Ishikawa (cell line): Measurements from ENCODE around the gene CREB3L2.

Source experiments
- CEBPB ChIP-seq: IDR thresholded peaks from 2 replicates; pipeline ENCODE4 v1.6.1; 2012
- CREB1 ChIP-seq: IDR thresholded peaks from 2 replicates; pipeline ENCODE4 v1.6.1; 2012; ENCODE audit warnings: low read depth
- EGR1 ChIP-seq: IDR thresholded peaks from 2 replicates; pipeline ENCODE4 v1.6.1; 2012
- EP300 ChIP-seq: IDR thresholded peaks from 2 replicates; pipeline ENCODE4 v1.6.1; 2012; ENCODE audit warnings: borderline replicate concordance
- FOXM1 ChIP-seq: IDR thresholded peaks from 2 replicates; pipeline ENCODE4 v1.6.1; 2012; ENCODE audit warnings: low read depth, borderline replicate concordance
- MAX ChIP-seq: IDR thresholded peaks from 2 replicates; pipeline ENCODE4 v1.6.1; 2012
- NFIC ChIP-seq: IDR thresholded peaks from 2 replicates; pipeline ENCODE4 v1.6.1; 2012
- RAD21 ChIP-seq: IDR thresholded peaks from 2 replicates; pipeline ENCODE4 v1.6.1; 2012; ENCODE audit warnings: low read depth
- TAF1 ChIP-seq: IDR thresholded peaks from 2 replicates; pipeline ENCODE4 v1.6.1; 2012; ENCODE audit warnings: low read depth, mild to moderate bottlenecking
- TCF12 ChIP-seq: IDR thresholded peaks from 2 replicates; pipeline ENCODE4 v1.6.1; 2012; ENCODE audit warnings: low read depth
- TEAD4 ChIP-seq: IDR thresholded peaks from 2 replicates; pipeline ENCODE4 v1.6.1; 2012
- USF1 ChIP-seq: IDR thresholded peaks from 2 replicates; pipeline ENCODE4 v1.6.1; 2012
- YY1 ChIP-seq: IDR thresholded peaks from 2 replicates; pipeline ENCODE4 v1.6.1; 2012; ENCODE audit warnings: low read depth
- ZBTB7A ChIP-seq: IDR thresholded peaks from 2 replicates; pipeline ENCODE4 v1.6.1; 2012; ENCODE audit warnings: low read depth
- TF ChIP-seq, protein P1 (sequence below): IDR thresholded peaks from 2 replicates; pipeline ENCODE4 v1.6.1; 2012; ENCODE audit warnings: low read depth, mild to moderate bottlenecking

The CREB3L2 gene

DNA sequence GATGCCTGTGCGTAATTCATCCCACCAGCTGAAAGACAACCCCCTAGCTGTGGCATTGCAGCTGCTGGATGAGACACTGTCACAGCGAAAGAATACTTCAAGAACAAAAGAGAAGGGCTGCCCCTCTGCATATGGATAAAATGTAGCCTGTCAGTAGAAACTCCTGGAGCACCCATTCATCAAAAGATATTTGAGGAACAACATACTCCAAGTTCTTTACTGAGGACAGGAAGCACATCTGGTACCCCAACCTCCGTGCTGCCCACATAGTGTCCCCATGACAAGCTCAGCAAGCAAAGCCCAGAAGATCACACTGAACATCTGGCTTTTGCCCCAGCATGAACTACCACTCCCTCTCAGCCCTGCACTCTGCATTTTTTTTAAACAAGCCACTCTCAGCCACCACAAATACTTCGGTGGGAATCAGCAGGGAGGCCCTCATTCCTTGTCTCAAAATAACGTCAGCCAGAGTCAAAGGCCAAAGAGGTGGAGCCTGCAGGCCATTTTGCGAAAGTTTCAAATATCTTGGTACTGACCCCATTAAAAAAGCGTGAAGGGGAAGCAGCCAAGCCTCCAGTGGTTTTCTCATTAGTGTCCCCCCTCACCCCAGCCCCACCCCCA, 1.7 kb downstream of the CREB3L2 start:
- no peak for TF ChIP-seq TEAD4
- 0 out of 2 replicates have a peak, but pooled peaks have one; percentile 26 for TF ChIP-seq CREB1

GRCh38 chr7:137999496-138000080, 2.3 kb downstream of the CREB3L2 start:
- TF ChIP-seq RAD21 (no peak), YY1 (no peak), FOXM1 (no peak), NFIC (no peak), MAX (no peak), USF1 (no peak), TEAD4 (no peak), EGR1 (no peak)
- TF ChIP-seq, protein P1, sequence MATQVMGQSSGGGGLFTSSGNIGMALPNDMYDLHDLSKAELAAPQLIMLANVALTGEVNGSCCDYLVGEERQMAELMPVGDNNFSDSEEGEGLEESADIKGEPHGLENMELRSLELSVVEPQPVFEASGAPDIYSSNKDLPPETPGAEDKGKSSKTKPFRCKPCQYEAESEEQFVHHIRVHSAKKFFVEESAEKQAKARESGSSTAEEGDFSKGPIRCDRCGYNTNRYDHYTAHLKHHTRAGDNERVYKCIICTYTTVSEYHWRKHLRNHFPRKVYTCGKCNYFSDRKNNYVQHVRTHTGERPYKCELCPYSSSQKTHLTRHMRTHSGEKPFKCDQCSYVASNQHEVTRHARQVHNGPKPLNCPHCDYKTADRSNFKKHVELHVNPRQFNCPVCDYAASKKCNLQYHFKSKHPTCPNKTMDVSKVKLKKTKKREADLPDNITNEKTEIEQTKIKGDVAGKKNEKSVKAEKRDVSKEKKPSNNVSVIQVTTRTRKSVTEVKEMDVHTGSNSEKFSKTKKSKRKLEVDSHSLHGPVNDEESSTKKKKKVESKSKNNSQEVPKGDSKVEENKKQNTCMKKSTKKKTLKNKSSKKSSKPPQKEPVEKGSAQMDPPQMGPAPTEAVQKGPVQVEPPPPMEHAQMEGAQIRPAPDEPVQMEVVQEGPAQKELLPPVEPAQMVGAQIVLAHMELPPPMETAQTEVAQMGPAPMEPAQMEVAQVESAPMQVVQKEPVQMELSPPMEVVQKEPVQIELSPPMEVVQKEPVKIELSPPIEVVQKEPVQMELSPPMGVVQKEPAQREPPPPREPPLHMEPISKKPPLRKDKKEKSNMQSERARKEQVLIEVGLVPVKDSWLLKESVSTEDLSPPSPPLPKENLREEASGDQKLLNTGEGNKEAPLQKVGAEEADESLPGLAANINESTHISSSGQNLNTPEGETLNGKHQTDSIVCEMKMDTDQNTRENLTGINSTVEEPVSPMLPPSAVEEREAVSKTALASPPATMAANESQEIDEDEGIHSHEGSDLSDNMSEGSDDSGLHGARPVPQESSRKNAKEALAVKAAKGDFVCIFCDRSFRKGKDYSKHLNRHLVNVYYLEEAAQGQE = no peak

DNA sequence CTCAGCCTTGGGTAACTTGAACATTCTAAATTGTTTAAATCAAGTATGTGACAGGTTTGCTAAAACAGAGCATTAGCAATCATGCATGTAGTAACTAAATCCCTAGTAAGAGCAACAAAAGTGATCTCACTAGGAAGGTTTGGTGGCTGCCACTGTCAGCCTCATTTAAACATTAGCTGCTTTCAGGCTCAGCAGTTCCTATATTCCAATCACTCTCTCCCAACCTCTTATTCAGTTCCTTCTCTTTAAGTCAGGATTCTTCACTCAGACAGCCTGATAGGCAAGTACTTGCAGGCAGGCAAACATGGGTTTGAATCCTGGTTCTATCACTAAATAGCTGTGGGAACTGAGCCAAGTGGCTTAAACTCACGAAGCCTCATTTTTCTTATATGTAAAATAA, 3.6 kb downstream of the CREB3L2 start:
- no peak for TF ChIP-seq ZBTB7A
- no peak for TF ChIP-seq FOXM1
- no peak for TF ChIP-seq MAX

DNA sequence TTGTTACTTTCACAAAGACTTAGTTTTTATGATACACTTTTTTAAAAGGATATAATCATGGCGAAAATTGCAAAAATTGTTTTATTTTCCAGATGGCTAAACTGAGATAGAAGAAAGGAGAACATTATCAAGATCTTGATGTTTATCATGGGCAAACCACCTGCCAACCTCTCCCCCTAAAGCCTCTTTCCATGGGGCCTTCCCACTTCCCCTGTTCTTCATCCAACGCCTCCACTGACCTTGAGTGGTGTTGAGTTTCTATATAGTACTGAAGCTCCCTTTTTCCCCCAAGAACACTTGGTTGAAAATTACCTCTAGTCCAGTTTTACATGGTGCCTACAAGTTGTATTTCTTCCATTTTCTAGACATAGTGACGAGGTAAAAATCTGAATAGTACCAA, 5.0 kb downstream of the CREB3L2 start:
- TF ChIP-seq EGR1 (no peak), CEBPB (no peak), EP300 (no peak), TCF12 (no peak), MAX (no peak), TAF1 (no peak), TEAD4 (no peak), YY1 (no peak), NFIC (no peak), CREB1 (no peak), USF1 (no peak), RAD21 (no peak), FOXM1 (no peak), ZBTB7A (no peak)
- TF ChIP-seq, protein P1 = no peak

GRCh38 chr7:137996386-137996851, 5.5 kb downstream of the CREB3L2 start:
- no peak for TF ChIP-seq USF1
- TF ChIP-seq NFIC = peak; percentile 21; the same call in 1 of the 2 replicates
- TF ChIP-seq, protein P1 = no peak
